ENCODE measurements around the gene PREP.

GRCh38 chr6:105304825-105305224 lies 98.1 kb downstream of the PREP start:
- no peak for TF ChIP-seq CTCF (IDR thresholded peaks at IDR 0.05)
- no peak for TF ChIP-seq POLR2A (IDR thresholded peaks at IDR 0.05)
